Neural cell (in vitro differentiated cells): ENCODE data around the gene NATD1. TPM values are rescaled to one million over a fixed set of nuclear protein-coding genes. Genes with fewer than 3 reads are reported as not detected.

ENCODE experiments used
- H2AFZ ChIP-seq: fragments of 200-600, 300-800 bp; sonication (generic), shearing (Covaris generic); 2 replicates; pipeline ENCODE4 v1.6.0; 2014; ENCODE audit warnings: low read depth, mild to moderate bottlenecking, antibody characterized with exemption, low read length, moderate library complexity
- H3F3A ChIP-seq: fragments of 200-600 bp; shearing (Covaris generic); 2 replicates; pipeline ENCODE4 v1.6.1; 2016; ENCODE audit warnings: mild to moderate bottlenecking, moderate library complexity, mixed read lengths, antibody characterized with exemption, low read length; ENCODE audit not compliant: insufficient read depth, poor library complexity, severe bottlenecking
- H3K27ac ChIP-seq: fragments of 200-600, 300-800 bp; sonication (generic), shearing (Covaris generic); 2 replicates; pipeline ENCODE4 v1.5.1; 2014; ENCODE audit warnings: mild to moderate bottlenecking, low read length, moderate library complexity
- H3K27me3 ChIP-seq: fragments of 300-800, 200-600 bp; sonication (generic), shearing (Covaris generic); 2 replicates; pipeline ENCODE4 v1.6.0; 2014; ENCODE audit warnings: mild to moderate bottlenecking, low read depth, low read length, moderate library complexity; ENCODE audit not compliant: insufficient read depth
- H3K36me3 ChIP-seq: fragments of 300-800, 200-600 bp; sonication (generic), shearing (Covaris generic); 2 replicates; pipeline ENCODE4 v1.5.1; 2014; ENCODE audit warnings: mild to moderate bottlenecking, antibody characterized with exemption, low read length, moderate library complexity; ENCODE audit not compliant: insufficient read depth
- H3K4me2 ChIP-seq: fragments of 300-800, 200-600 bp; sonication (generic), shearing (Covaris generic); 2 replicates; pipeline ENCODE4 v1.6.0; 2014; ENCODE audit warnings: mild to moderate bottlenecking, low read length
- H3K4me3 ChIP-seq: fragments of 300-800, 200-600 bp; sonication (generic), shearing (Covaris generic); 2 replicates; pipeline ENCODE4 v1.5.1; 2014; ENCODE audit warnings: mild to moderate bottlenecking, low read length, moderate library complexity
- H3K79me2 ChIP-seq: fragments of 200-600 bp; shearing (Covaris generic); replicated peaks from 2 replicates; pipeline ENCODE4 v1.6.0; 2014; ENCODE audit warnings: mild to moderate bottlenecking, low read length, moderate library complexity; ENCODE audit not compliant: insufficient read depth
- H3K9ac ChIP-seq: fragments of 300-800, 200-600 bp; sonication (generic), shearing (Covaris generic); 2 replicates; pipeline ENCODE4 v1.6.1; 2016; ENCODE audit warnings: mild to moderate bottlenecking, low read length, mixed read lengths
- H3K9me2 ChIP-seq: fragments of 200-600 bp; shearing (Covaris generic); 2 replicates; pipeline ENCODE4 v1.6.1; 2016; ENCODE audit warnings: mild to moderate bottlenecking, low read length, mixed read lengths; ENCODE audit not compliant: insufficient read depth
- H3K9me3 ChIP-seq: fragments of 200-600, 300-800 bp; sonication (generic), shearing (Covaris generic); 2 replicates; pipeline ENCODE4 v1.6.1; 2016; ENCODE audit warnings: mild to moderate bottlenecking, mixed run types, low read length, moderate library complexity, mixed read lengths
- H4K20me1 ChIP-seq: fragments of 200-600 bp; shearing (Covaris generic); 2 replicates; pipeline ENCODE4 v1.6.1; 2016; ENCODE audit warnings: mild to moderate bottlenecking, mixed run types; ENCODE audit not compliant: insufficient read depth
- CTCF ChIP-seq: fragments of 450-650 bp; IDR thresholded peaks from 2 replicates; pipeline ENCODE4 v1.5.1; 2014; ENCODE audit warnings: antibody characterized with exemption, mild to moderate bottlenecking, moderate library complexity; ENCODE audit not compliant: poor library complexity, severe bottlenecking
- EP300 ChIP-seq: fragments of 450-650 bp; conservative IDR thresholded peaks from 2 replicates; pipeline ENCODE4 v1.6.1; 2014; ENCODE audit warnings: antibody characterized with exemption, mild to moderate bottlenecking, moderate library complexity; ENCODE audit not compliant: poor library complexity, severe bottlenecking
- EZH2 ChIP-seq: fragments of 200-600, 300-800 bp; shearing (Covaris generic), sonication (generic); IDR thresholded peaks from 2 replicates; pipeline ENCODE4 v1.6.1; 2014; ENCODE audit warnings: antibody characterized with exemption, low read length, borderline replicate concordance, mild to moderate bottlenecking; ENCODE audit not compliant: insufficient read depth, poor library complexity, severe bottlenecking
- MXI1 ChIP-seq: fragments of 450-650 bp; conservative IDR thresholded peaks from 2 replicates; pipeline ENCODE4 v1.6.1; 2014; ENCODE audit warnings: antibody characterized with exemption, mild to moderate bottlenecking; ENCODE audit not compliant: poor library complexity, severe bottlenecking
- POLR2AphosphoS5 ChIP-seq: IDR thresholded peaks from 2 replicates; pipeline ENCODE4 v1.6.1; 2012
- RAD21 ChIP-seq: fragments of 450-650 bp; conservative IDR thresholded peaks from 2 replicates; pipeline ENCODE4 v1.6.1; 2014; ENCODE audit warnings: antibody characterized with exemption, mild to moderate bottlenecking, moderate library complexity
- REST ChIP-seq: IDR thresholded peaks from 2 replicates; pipeline ENCODE4 v1.6.1; 2012; ENCODE audit warnings: borderline replicate concordance
- SMC3 ChIP-seq: fragments of 450-650 bp; conservative IDR thresholded peaks from 2 replicates; pipeline ENCODE4 v1.6.1; 2014; ENCODE audit warnings: antibody characterized with exemption, mild to moderate bottlenecking, moderate library complexity; ENCODE audit not compliant: poor library complexity
- TAF1 ChIP-seq: IDR thresholded peaks from 2 replicates; pipeline ENCODE4 v1.6.1; 2012; ENCODE audit warnings: low read depth
- polyA plus RNA-seq: library from polyadenylated mRNA; depleted of rRNA; stranded (reverse); fragments of >200 nt; gene quantifications from 2 replicates; pipeline ENCODE4 v1.2.3, GENCODE V29; 2014

NATD1 gene
- polyA plus RNA-seq, 1 donor from 2014 or later, result 2.8 TPM

- TF ChIP-seq EZH2, result no peak
- no peak for TF ChIP-seq EP300
- no peak for TF ChIP-seq CTCF
- no peak for TF ChIP-seq RAD21
- TF ChIP-seq MXI1, result no peak
- no peak for TF ChIP-seq SMC3
- no peak for TF ChIP-seq POLR2AphosphoS5
- TF ChIP-seq TAF1, result no peak
- TF ChIP-seq REST, result no peak
- no peaks in the 10 kb centered on the region for H3F3A ChIP-seq
- H3K9me2 ChIP-seq, result no peaks in the 10 kb centered on the region
- H3K9ac ChIP-seq, result no peak overlapping the region
- no peaks in the 10 kb centered on the region for H3K27me3 ChIP-seq
- no peaks in the 10 kb centered on the region for H4K20me1 ChIP-seq
- no peaks in the 10 kb centered on the region for H3K36me3 ChIP-seq
- H3K79me2 ChIP-seq, result peaks cover 52% of the 10 kb centered on the region
- H3K4me2 ChIP-seq, result no peak overlapping the region
- no peaks in the 10 kb centered on the region for H3K9me3 ChIP-seq
- H3K27ac ChIP-seq, result no peak overlapping the region
- H2AFZ ChIP-seq, result no peak overlapping the region
- no peak overlapping the region for H3K4me3 ChIP-seq
Measured at GRCh38 chr17:21202512-21202911, 50.7 kb downstream of the NATD1 start.

GRCh38 chr17:21201874-21202273 is 51.3 kb downstream of the NATD1 start:
- Histone ChIP-seq H3K79me2 (peaks cover 46% of the 10 kb centered on the region), H3K27ac (no peak overlapping the region), H3F3A (no peaks in the 10 kb centered on the region), H3K4me3 (no peak overlapping the region), H3K4me2 (no peak overlapping the region), H2AFZ (no peak overlapping the region), H3K36me3 (no peaks in the 10 kb centered on the region), H3K9me3 (no peaks in the 10 kb centered on the region), H4K20me1 (no peaks in the 10 kb centered on the region), H3K27me3 (no peaks in the 10 kb centered on the region), H3K9me2 (no peaks in the 10 kb centered on the region), H3K9ac (no peak overlapping the region)
- no peak for TF ChIP-seq SMC3
- no peak for TF ChIP-seq MXI1
- no peak for TF ChIP-seq EZH2
- no peak for TF ChIP-seq CTCF
- TF ChIP-seq EP300, result no peak
